GM12873 (cell line): ENCODE measurements around the gene ITGB2.

Experiments
- TF ChIP-seq, protein P1 (sequence below): IDR thresholded peaks from 2 replicates; pipeline ENCODE4 v1.5.1; 2012; ENCODE audit warnings: low read depth, mild to moderate bottlenecking, moderate library complexity, low read length, control low read depth; ENCODE audit not compliant: insufficient read depth; ENCODE audit errors: missing control alignments

Gene ITGB2

DNA sequence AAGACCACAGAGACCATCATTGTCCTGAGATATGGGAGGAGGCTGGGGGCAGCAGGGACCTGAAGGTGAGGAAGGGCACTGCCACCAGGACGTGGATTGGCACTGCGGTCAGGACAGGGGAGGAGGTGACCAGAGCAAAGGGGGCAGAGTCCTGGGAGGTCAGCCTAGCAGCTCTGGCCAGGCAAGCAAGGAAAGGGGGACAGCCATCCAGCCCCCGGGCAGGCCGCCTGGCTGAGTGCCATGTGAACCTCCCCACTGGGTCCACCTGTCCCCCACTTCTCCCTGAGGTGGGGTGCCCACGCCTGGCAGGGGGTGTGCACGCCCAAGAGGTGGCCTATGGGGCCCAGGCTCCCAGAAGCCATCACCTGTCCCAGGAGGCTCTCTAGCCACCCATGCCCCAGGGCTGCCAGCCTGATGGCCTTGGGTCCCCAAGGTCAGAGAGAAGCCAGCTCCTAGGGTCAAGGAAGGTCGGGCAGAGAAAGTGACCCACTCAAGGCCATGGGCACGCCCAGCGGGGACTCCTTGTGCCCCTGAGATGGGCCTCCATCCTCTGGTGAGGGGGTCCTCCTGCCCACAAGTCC is 29.6 kb downstream of the ITGB2 start:
- TF ChIP-seq, protein P1, sequence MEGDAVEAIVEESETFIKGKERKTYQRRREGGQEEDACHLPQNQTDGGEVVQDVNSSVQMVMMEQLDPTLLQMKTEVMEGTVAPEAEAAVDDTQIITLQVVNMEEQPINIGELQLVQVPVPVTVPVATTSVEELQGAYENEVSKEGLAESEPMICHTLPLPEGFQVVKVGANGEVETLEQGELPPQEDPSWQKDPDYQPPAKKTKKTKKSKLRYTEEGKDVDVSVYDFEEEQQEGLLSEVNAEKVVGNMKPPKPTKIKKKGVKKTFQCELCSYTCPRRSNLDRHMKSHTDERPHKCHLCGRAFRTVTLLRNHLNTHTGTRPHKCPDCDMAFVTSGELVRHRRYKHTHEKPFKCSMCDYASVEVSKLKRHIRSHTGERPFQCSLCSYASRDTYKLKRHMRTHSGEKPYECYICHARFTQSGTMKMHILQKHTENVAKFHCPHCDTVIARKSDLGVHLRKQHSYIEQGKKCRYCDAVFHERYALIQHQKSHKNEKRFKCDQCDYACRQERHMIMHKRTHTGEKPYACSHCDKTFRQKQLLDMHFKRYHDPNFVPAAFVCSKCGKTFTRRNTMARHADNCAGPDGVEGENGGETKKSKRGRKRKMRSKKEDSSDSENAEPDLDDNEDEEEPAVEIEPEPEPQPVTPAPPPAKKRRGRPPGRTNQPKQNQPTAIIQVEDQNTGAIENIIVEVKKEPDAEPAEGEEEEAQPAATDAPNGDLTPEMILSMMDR = no peak

DNA sequence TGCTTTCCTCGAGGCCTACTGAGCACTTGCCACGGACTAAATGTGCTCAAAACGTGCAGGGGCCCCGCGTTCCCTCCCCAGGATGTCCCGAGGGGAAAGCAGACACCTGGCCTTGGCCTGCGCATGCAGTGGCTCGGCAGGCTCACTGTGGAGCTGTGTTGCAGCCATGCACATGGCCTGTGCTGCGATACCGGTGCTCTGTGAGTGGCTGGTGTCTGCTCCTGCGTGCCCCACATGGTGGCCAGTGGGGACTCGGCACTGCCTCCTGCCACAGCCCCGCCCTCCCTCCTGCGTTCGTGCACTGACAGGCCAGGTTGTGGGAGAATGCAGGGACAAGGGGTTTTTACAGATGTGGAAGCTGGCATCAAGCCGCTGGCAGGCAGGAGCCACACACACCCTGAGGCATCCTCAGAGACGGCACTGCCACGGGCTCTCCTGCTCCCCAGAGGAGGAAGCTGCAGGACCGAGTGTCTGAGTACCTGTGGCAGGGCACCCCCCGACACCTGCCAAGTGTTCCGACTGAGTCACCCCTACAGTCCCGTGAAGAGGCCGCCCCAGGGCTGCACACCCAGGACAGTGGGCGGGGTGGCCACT is 30.3 kb downstream of the ITGB2 start:
- TF ChIP-seq, protein P1 = no peak

DNA sequence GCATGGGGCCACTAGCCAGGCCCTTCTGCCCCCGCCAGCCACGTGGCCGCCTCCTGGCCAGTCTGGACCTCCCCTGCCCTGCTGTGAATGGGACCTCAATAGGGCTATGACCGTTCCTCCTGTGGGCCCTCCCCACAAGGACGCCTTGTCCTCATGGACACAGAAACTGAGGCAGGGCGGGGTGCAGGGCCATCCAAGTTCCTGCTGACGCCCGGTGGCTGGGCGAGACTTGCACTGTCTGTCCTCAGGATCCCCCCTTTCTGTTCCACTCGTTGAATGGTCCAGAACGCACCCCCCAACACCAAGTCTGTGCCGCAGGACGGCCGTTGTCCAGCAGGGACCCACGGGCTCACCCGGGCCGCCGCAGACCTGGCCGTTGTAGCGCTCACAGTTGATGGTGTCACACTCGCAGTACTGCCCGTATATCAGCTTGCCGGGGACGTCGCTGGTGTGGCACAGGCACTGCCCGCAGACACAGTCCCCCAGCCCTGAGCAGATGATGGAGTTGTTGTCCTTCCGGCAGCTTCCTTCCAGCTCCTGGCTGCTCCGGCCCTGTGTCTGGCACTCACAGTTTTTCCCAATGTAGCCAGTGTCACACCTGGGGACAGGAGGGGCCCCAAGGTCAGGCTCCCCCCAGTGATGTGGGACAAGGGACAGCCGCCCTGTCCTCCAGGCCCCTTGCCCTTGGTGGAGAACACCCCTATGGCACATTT is 30.9 kb downstream of the ITGB2 start:
- TF ChIP-seq, protein P1 = no peak

DNA sequence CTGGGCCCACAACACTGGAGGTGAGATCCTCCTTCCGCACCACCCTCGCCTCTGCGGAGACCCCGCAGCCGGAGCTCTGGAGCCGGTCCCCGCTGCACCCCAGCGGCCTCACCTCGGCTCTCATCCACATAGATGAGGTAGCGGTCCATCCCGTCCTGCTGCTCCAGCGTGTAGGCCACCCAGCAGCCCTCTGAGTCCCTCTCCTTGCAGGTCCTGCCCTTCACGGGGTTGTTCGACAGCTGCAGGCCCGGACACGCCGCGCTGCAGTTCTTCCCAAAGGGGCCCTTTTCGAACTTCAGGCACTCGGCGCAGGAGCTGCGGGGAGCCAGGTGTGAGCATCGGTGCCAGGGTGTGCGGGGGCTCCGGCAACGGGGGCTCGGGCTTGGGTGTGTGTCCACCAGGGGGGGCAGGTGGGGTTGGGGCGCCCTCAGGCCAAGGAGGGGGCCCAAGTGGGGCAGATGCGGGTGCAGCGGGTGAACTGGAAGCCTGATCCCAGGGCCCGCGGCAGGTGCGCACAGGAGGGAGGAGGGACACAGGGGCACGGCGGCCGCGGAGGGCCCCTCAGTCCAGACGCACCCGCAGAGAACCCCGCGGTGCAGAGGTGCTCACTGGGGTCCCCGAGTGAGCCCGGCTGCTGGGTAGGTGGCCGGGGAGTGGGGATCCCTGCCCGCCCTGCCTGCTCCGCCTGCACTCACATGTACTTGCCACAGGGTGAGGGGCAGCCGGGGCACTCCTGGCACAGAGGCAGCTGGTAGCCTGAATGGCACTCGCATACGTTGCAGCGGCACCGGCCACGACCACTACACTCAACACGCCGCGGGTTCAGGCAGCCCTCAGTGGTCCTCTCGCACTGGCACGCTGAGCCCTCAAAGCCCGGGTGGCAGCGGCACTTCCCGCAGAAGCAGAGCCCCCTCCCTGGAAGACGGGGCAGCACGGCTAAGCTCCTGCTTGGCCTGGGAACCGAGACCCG is 31.8 kb downstream of the ITGB2 start:
- TF ChIP-seq, protein P1 = no peak

DNA sequence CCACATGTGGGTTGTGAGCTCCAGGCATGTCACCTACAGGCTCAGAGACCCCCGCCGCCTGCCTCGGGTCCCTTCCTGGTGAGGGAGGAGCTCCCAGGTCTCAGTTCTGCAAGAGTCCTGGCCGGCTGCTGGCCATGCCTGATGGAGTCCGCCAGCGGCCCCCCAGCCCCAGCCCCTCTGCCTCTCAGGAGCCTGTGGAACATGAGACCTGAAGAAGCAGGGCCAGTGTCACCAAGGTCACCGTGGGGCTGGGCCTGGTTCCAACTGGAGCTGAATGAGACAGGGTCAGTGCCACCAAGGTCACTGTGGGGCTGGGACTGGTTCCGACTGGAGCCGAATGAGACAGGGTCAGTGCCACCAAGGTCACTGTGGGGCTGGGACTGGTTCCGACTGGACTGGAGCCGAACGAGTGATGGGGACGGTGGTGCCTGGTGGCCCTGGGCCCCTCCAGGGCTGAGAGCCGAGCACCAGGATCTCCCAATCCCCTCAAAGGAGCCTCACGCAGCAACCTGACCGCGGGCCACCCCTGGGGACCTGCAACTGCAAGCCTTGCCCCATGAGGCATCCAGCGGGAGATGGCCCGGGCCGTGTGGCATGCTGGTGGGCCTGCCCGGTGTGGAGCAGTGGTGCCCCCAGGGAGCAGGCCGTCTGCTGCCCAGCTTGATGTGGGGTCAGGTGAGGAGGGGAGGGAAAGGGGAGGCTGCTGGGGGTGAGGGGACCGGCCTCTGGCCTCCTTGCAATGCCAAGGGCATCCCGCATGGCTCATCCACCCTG is 32.7 kb downstream of the ITGB2 start:
- TF ChIP-seq, protein P1 = no peak

DNA sequence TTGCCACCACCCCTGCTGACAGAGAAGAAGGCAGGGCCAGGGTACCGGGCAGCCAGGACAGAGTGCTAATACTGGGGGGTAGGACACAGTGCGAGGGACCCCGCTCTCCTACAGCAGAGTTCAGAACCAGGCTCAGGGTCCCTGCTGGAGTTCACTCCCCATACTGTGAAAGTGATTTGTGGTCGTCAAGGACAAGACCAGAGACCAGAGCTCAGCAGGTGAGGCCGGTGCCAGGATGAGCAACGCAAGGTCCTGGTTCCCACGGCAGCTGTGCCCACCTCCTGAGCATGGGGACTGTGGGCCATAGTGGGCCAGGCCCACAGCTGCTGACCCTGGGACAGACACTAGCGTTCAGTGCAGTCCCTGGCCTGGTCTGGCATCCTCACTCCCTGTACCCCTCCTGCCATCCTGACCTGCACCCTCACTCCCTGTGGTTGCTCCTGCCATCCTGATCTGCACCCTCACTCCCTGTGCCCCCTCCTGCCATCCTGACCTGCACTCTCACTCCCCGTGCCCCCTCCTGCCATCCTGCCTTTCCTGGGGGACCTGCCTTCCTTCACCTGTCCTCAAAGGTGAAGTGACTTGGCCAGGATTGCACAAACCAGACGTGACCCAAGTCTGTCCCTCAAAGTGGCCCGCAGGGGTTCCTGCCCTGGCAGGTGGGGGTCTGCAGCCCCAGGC is 33.4 kb downstream of the ITGB2 start:
- TF ChIP-seq, protein P1 = no peak
